HG02588 (cell line): ENCODE measurements around the gene ACP6.
"Not testable (repeated sequence)": the region's sequence is repeated elsewhere in the genome, so short reads cannot be mapped to it uniquely, and the experiment has no call there.

ENCODE experiments used
- ATAC-seq: cut with Tn5 transposase; IDR thresholded peaks from one replicate; pipeline ENCODE4 v1.9.1; 2021; ENCODE audit warnings: mild to moderate bottlenecking, moderate library complexity; ENCODE audit not compliant: unreplicated experiment

ACP6 gene

GRCh38 chr1:147670319-147671001 is at the start of gene ACP6:
ACP6 (minus strand) TSS chr1:147670524; CDS start chr1:147670048, 476 bp downstream.
- ATAC-seq: peak; percentile 97

- no peak for ATAC-seq
These were observed 49.4 kb upstream of the ACP6 start for GRCh38 chr1:147719711-147720225.

GRCh38 chr1:147719029-147719698 is 48.8 kb upstream of the ACP6 start:
- ATAC-seq: no peak

GRCh38 chr1:147717706-147718097 is 47.4 kb upstream of the ACP6 start:
- no peak for ATAC-seq

GRCh38 chr1:147717051-147717705 is 46.9 kb upstream of the ACP6 start:
- ATAC-seq: no peak

- no peak for ATAC-seq
These were observed 42.3 kb upstream of the ACP6 start for GRCh38 chr1:147712605-147713004.

- no peak for ATAC-seq
These were observed 30.0 kb upstream of the ACP6 start for GRCh38 chr1:147700042-147701006.

GRCh38 chr1:147699686-147700041 is 29.3 kb upstream of the ACP6 start:
- ATAC-seq: no peak

GRCh38 chr1:147683163-147683763 is 12.9 kb upstream of the ACP6 start:
- no peak for ATAC-seq

GRCh38 chr1:147680608-147681235 is 10.4 kb upstream of the ACP6 start:
- ATAC-seq: not testable (repeated sequence)

GRCh38 chr1:147677681-147678080 is 7.4 kb upstream of the ACP6 start:
- not testable (repeated sequence) for ATAC-seq

- ATAC-seq: no peak
These were observed 6.2 kb upstream of the ACP6 start for GRCh38 chr1:147676311-147677085.

GRCh38 chr1:147673816-147674215 is 3.5 kb upstream of the ACP6 start:
- ATAC-seq: no peak

GRCh38 chr1:147673406-147673805 is 3.1 kb upstream of the ACP6 start:
- ATAC-seq: no peak

- peak; percentile 34 for ATAC-seq
These were observed 630 bp downstream of the ACP6 start for GRCh38 chr1:147669469-147670318.

- ATAC-seq: no peak
These were observed 4.8 kb downstream of the ACP6 start for GRCh38 chr1:147665521-147665920.

GRCh38 chr1:147664206-147664605 is 6.1 kb downstream of the ACP6 start:
- ATAC-seq: no peak

- no peak for ATAC-seq
These were observed 15.8 kb downstream of the ACP6 start for GRCh38 chr1:147654511-147654910.
